GM12878 (cell line): ENCODE results near the gene LMX1B. TPM values are rescaled to one million over a fixed set of nuclear protein-coding genes. Genes with fewer than 3 reads are reported as not detected.

Experiments used
- ATAC-seq: fragments of 200-7000 bp; cut with Tn5 transposase; 3 replicates; pipeline ENCODE4 v1.9.1; 2020; ENCODE audit warnings: mild to moderate bottlenecking, moderate library complexity
- BruUV-seq: library from RNA; stranded (reverse); fragments of 400-500 nt; replicated peaks from 2 replicates; lab custom pipeline; 2021; lab: Mats Ljungman, UMichigan
- CTCF ChIA-PET: fragments of 300-600 bp; sonication (Branson Sonifier 250); formaldehyde crosslinking; extraction: SDS; loops from one replicate; lab custom pipeline; 2021; ENCODE audit warnings: inconsistent platforms; lab: Yijun Ruan, JAX
- POLR2A ChIA-PET: fragments of 350-600 bp; formaldehyde crosslinking; extraction: SDS; loops from one replicate; lab custom pipeline; 2021; ENCODE audit warnings: inconsistent platforms; lab: Charles Lee
- RAD21 ChIA-PET: fragments of 300-600 bp; sonication (Branson Sonifier 250); formaldehyde crosslinking; loops from one replicate; lab custom pipeline; 2023; ENCODE audit warnings: antibody characterized with exemption; ENCODE audit not compliant: unreplicated experiment; lab: Charles Lee
- SMC1A ChIA-PET: fragments of 300-600 bp; sonication (Branson Sonifier 250); formaldehyde crosslinking; loops from one replicate; lab custom pipeline; 2023; ENCODE audit not compliant: unreplicated experiment, uncharacterized antibody; lab: Charles Lee
- DNase-seq: peaks from one replicate; pipeline ENCODE4 v3.0.0-alpha.2; 2011; ENCODE audit warnings: low read depth, low spot score
- FAIRE-seq: peaks from 3 replicates; lab custom pipeline; 2011; peaks lifted over from hg19 to GRCh38; lab: Jason Lieb, UNC
- H2AFZ ChIP-seq: 2 replicates; pipeline ENCODE4 v1.6.0; 2011; ENCODE audit warnings: low read depth, low read length, control low read depth; ENCODE audit not compliant: control insufficient read depth
- H3K27ac ChIP-seq: 2 replicates; pipeline ENCODE4 v1.5.1; 2011; ENCODE audit warnings: control low read depth; ENCODE audit not compliant: control insufficient read depth, insufficient read depth
- H3K27me3 ChIP-seq, 2 experiments: replicated peaks in 1 of 2; 2 replicates each; pipeline versions ENCODE4 v1.6.0 to v1.6.1; 2011; ENCODE audit warnings: low read length in 1 of 2; ENCODE audit not compliant: control insufficient read depth in 2 of 2, insufficient read depth in 2 of 2
- H3K36me3 ChIP-seq, 2 experiments: 2 replicates each; pipeline ENCODE4 v1.5.1; 2011; ENCODE audit warnings: low read length in 1 of 2; ENCODE audit not compliant: control insufficient read depth in 2 of 2, insufficient read depth in 2 of 2
- H3K4me1 ChIP-seq: 2 replicates; pipeline ENCODE4 v1.6.1; 2011; ENCODE audit warnings: mild to moderate bottlenecking, low read length, moderate library complexity, mixed read lengths; ENCODE audit not compliant: control insufficient read depth, insufficient read depth
- H3K4me2 ChIP-seq: 2 replicates; pipeline ENCODE4 v1.6.0; 2011; ENCODE audit warnings: control low read depth; ENCODE audit not compliant: control insufficient read depth, insufficient read depth
- H3K4me3 ChIP-seq: fragments of 200-600 bp; sonication (generic); 2 replicates; pipeline ENCODE4 v1.5.1; 2016
- H3K79me2 ChIP-seq: 2 replicates; pipeline ENCODE4 v1.6.0; 2011; ENCODE audit warnings: low read length; ENCODE audit not compliant: control insufficient read depth, insufficient read depth
- H3K9ac ChIP-seq: 2 replicates; pipeline ENCODE4 v1.8.0; 2011; ENCODE audit warnings: low read length, control low read depth, mixed read lengths; ENCODE audit not compliant: control insufficient read depth, insufficient read depth
- H3K9me3 ChIP-seq: replicated peaks from 3 replicates; pipeline ENCODE4 v1.5.1; 2011; ENCODE audit warnings: mild to moderate bottlenecking, low read length; ENCODE audit not compliant: control insufficient read depth, insufficient read depth
- H4K20me1 ChIP-seq: 2 replicates; pipeline ENCODE4 v1.6.0; 2011; ENCODE audit not compliant: control insufficient read depth, insufficient read depth
- CEBPZ ChIP-seq: fragments of 150-350 bp; IDR thresholded peaks from 2 replicates; pipeline ENCODE4 v1.6.1; 2016; ENCODE audit warnings: low read depth, low read length
- CHD1 ChIP-seq: IDR thresholded peaks from 2 replicates; pipeline ENCODE4 v1.6.1; 2012; ENCODE audit warnings: low read depth, low read length, improper control_type of control experiment
- IRF3 ChIP-seq: fragments of 450-650 bp; IDR thresholded peaks from 2 replicates; pipeline ENCODE4 v1.6.1; 2014; ENCODE audit warnings: mild to moderate bottlenecking
- JUNB ChIP-seq: IDR thresholded peaks from 2 replicates; pipeline ENCODE4 v1.6.1; 2016; ENCODE audit warnings: antibody characterized with exemption, mild to moderate bottlenecking
- JUND ChIP-seq: IDR thresholded peaks from 2 replicates; pipeline ENCODE4 v1.6.1; 2012; ENCODE audit warnings: low read depth, mild to moderate bottlenecking, low read length, improper control_type of control experiment, moderate library complexity
- SMARCA5 ChIP-seq: fragments of 450-650 bp; IDR thresholded peaks from 2 replicates; pipeline ENCODE4 v1.6.1; 2017; ENCODE audit warnings: mild to moderate bottlenecking
- SUZ12 ChIP-seq: fragments of 200-600 bp; sonication (generic); IDR thresholded peaks from one replicate; pipeline ENCODE4 v1.6.1; 2018; ENCODE audit warnings: antibody characterized with exemption, mild to moderate bottlenecking; ENCODE audit not compliant: unreplicated experiment
- WGBS: methylation state at CpG from one replicate; pipeline ENCODE4 v1.1.6; 2016; ENCODE audit warnings: low lambda C conversion rate; ENCODE audit not compliant: insufficient replicate concordance, insufficient coverage; ENCODE audit errors: missing lambda C conversion rate; 5-methylcytosine and 5-hydroxymethylcytosine counted together
- in situ Hi-C: fragments of 300-500 bp; cut with MboI; formaldehyde crosslinking; loops from 9 replicates; pipeline ENCODE4 v1.14.3; 2018; ENCODE audit warnings: mixed read lengths
- intact Hi-C: fragments of 100-400 bp; cut with micrococcal nuclease; formaldehyde crosslinking; loops from one replicate; pipeline ENCODE4 v1.14.2; 2022; ENCODE audit not compliant: unreplicated experiment
- polyA plus RNA-seq, 11 experiments: library from polyadenylated mRNA; depleted of rRNA in 4 of 11; unstranded in 6 of 11; stranded (reverse) in 5 of 11; fragments of >200 nt; fragmentation: Nextera tagmentation in 4 of 11; fragmentation: Illumina TruSeq in 1 of 11; extraction: Ambion mirVana in 4 of 11; extraction: Trizol in 1 of 11; gene quantifications; 1 replicate in 1 of 11; 2 replicates in 10 of 11; pipeline versions ENCODE4 v1.2.1 to v1.2.3, GENCODE V29; 2011 to 2016; ENCODE audit warnings: inconsistent platforms in 2 of 11, missing spikeins in 2 of 11, low read depth in 1 of 11
- total RNA-seq, 4 experiments: library from RNA; depleted of rRNA in 3 of 4; stranded (reverse); fragments of >200 nt in 3 of 4; fragmentation: Illumina TruSeq in 1 of 4; extraction: Trizol in 1 of 4; gene quantifications; 2 replicates each; pipeline versions ENCODE4 v1.2.1 to v1.2.3, GENCODE V29; 2013 to 2021

The LMX1B gene
- total and polyA plus RNA-seq, 10 of the 15 experiments (the other 5 are each of a cell fraction or from before 2014, with no cell fraction given): not detected

- Histone ChIP-seq H3K9ac (no peak overlapping the region), H4K20me1 (no peaks in the 10 kb centered on the region), H3K4me1 (peaks cover 17% of the 10 kb centered on the region), H3K79me2 (no peaks in the 10 kb centered on the region), H3K27ac (no peak overlapping the region), H3K4me3 (no peak overlapping the region), H3K4me2 (no peak overlapping the region), H2AFZ (no peak overlapping the region), H3K36me3 (no peaks in the 10 kb centered on the region), H3K27me3 (no peaks in the 10 kb centered on the region), H3K9me3 (no peaks in the 10 kb centered on the region)
- ChIA-PET RAD21 (interaction anchor here (3.8 kb wide), 1 partner anchor 15 kb away, joined by 24 read pairs; no protein-coding TSS in a partner anchor), SMC1A (interaction anchor here (1.1 kb wide), 1 partner anchor 13 kb away, joined by 3 read pairs; no protein-coding TSS in a partner anchor), CTCF (interaction anchor here (4.9 kb wide), 1 partner anchor 16 kb away, joined by 41 read pairs; no protein-coding TSS in a partner anchor), POLR2A (interaction anchor here (0.5 to 0.7 kb wide), 3 partner anchors 61 to 206 kb away, joined by 4 to 7 read pairs (median 4); no protein-coding TSS in a partner anchor)
- FAIRE-seq: no peak
- no peak for ATAC-seq
- no TSS peak for BruUV-seq
- in situ Hi-C loops (no loop called here), intact Hi-C loops (no loop called here)
- no peak for DNase-seq
- WGBS: 79% methylated on average over 12 of the region's 19 CpGs
- TF ChIP-seq CHD1 (no peak), CEBPZ (no peak), SMARCA5 (no peak), IRF3 (no peak), JUND (no peak), JUNB (no peak), SUZ12 (no peak)
These were observed 107.2 kb downstream of the LMX1B start for GRCh38 chr9:126720661-126721563.
